ENCODE measurements around the gene RMI2.

The RMI2 gene

DNA sequence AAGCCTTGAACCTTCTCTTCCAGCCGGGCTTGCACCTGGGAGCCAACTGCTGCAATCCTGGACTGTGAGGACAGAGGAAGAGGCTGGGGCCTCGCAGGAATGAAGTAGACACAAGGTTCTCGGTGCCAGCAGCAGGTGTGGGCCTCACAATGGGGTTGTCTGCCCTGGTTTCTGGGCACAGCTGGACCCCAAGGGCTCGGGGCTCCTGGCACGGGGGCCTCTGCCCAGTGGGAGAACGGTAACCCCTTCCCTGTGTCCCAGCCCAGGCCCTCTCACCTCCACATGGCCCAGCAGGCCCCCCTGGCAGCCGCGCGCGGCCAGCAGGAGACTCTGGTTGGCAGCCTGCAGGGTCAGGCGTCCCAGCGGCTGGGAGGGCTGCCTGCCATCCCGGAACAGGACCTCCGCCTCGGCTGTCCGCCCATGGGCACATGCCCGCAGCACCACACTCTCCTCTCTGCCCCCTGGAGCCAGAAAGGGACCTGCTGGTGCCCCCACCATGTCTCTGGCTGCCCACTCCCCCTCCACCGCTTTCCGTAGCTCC is 46.9 kb downstream of the RMI2 start:
- Histone ChIP-seq H3K9me3 (ENCODE audit: control insufficient read depth in 1 of 2, low read length in 2 of 2) (no peaks in the 10 kb centered on the region), H3K4me3 (ENCODE audit: low read depth in 1 of 2, low read length in 2 of 2) (no peak overlapping the region), H3K36me3 (ENCODE audit: control insufficient read depth in 1 of 2, insufficient read depth in 2 of 2, low read length in 2 of 2) (no peaks in the 10 kb centered on the region), H3K9ac (ENCODE audit: low read depth in 1 of 2, low read length in 2 of 2) (no peak overlapping the region), H3K27ac (ENCODE audit: low read depth, low read length) (no peak overlapping the region), H3K27me3 (ENCODE audit: control insufficient read depth in 1 of 2, insufficient read depth in 2 of 2, low read length in 2 of 2) (no peaks in the 10 kb centered on the region), H3K4me1 (ENCODE audit: control insufficient read depth in 1 of 2, insufficient read depth in 2 of 2, low read length in 2 of 2) (no peaks in the 10 kb centered on the region)

GRCh38 chr16:11393366-11393765 is 48.1 kb downstream of the RMI2 start:
- no peak overlapping the region for H3K9ac ChIP-seq (ENCODE audit: low read depth in 1 of 2, low read length in 2 of 2)
- H3K9me3 ChIP-seq (ENCODE audit: control insufficient read depth in 1 of 2, low read length in 2 of 2) = no peaks in the 10 kb centered on the region
- no peak overlapping the region for H3K27ac ChIP-seq (ENCODE audit: low read depth, low read length)
- H3K27me3 ChIP-seq (ENCODE audit: control insufficient read depth in 1 of 2, insufficient read depth in 2 of 2, low read length in 2 of 2) = no peaks in the 10 kb centered on the region
- H3K4me1 ChIP-seq (ENCODE audit: control insufficient read depth in 1 of 2, insufficient read depth in 2 of 2, low read length in 2 of 2) = no peaks in the 10 kb centered on the region
- H3K4me3 ChIP-seq (ENCODE audit: low read depth in 1 of 2, low read length in 2 of 2) = no peak overlapping the region
- H3K36me3 ChIP-seq (ENCODE audit: control insufficient read depth in 1 of 2, insufficient read depth in 2 of 2, low read length in 2 of 2) = no peaks in the 10 kb centered on the region

- no peak overlapping the region for H3K27ac ChIP-seq (ENCODE audit: low read depth, low read length)
- no peaks in the 10 kb centered on the region for H3K4me1 ChIP-seq (ENCODE audit: control insufficient read depth in 1 of 2, insufficient read depth in 2 of 2, low read length in 2 of 2)
- H3K4me3 ChIP-seq (ENCODE audit: low read depth in 1 of 2, low read length in 2 of 2) = no peak overlapping the region
- no peak overlapping the region for H3K9ac ChIP-seq (ENCODE audit: low read depth in 1 of 2, low read length in 2 of 2)
- no peaks in the 10 kb centered on the region for H3K27me3 ChIP-seq (ENCODE audit: control insufficient read depth in 1 of 2, insufficient read depth in 2 of 2, low read length in 2 of 2)
- no peaks in the 10 kb centered on the region for H3K9me3 ChIP-seq (ENCODE audit: control insufficient read depth in 1 of 2, low read length in 2 of 2)
- H3K36me3 ChIP-seq (ENCODE audit: control insufficient read depth in 1 of 2, insufficient read depth in 2 of 2, low read length in 2 of 2) = no peaks in the 10 kb centered on the region
These were observed 48.8 kb downstream of the RMI2 start for GRCh38 chr16:11393861-11394592.

GRCh38 chr16:11394593-11394960 is 49.3 kb downstream of the RMI2 start:
- Histone ChIP-seq H3K27me3 (ENCODE audit: control insufficient read depth in 1 of 2, insufficient read depth in 2 of 2, low read length in 2 of 2) (no peaks in the 10 kb centered on the region), H3K4me1 (ENCODE audit: control insufficient read depth in 1 of 2, insufficient read depth in 2 of 2, low read length in 2 of 2) (no peaks in the 10 kb centered on the region), H3K27ac (ENCODE audit: low read depth, low read length) (no peak overlapping the region), H3K4me3 (ENCODE audit: low read depth in 1 of 2, low read length in 2 of 2) (no peak overlapping the region), H3K9me3 (ENCODE audit: control insufficient read depth in 1 of 2, low read length in 2 of 2) (no peaks in the 10 kb centered on the region), H3K36me3 (ENCODE audit: control insufficient read depth in 1 of 2, insufficient read depth in 2 of 2, low read length in 2 of 2) (no peaks in the 10 kb centered on the region), H3K9ac (ENCODE audit: low read depth in 1 of 2, low read length in 2 of 2) (no peak overlapping the region)

DNA sequence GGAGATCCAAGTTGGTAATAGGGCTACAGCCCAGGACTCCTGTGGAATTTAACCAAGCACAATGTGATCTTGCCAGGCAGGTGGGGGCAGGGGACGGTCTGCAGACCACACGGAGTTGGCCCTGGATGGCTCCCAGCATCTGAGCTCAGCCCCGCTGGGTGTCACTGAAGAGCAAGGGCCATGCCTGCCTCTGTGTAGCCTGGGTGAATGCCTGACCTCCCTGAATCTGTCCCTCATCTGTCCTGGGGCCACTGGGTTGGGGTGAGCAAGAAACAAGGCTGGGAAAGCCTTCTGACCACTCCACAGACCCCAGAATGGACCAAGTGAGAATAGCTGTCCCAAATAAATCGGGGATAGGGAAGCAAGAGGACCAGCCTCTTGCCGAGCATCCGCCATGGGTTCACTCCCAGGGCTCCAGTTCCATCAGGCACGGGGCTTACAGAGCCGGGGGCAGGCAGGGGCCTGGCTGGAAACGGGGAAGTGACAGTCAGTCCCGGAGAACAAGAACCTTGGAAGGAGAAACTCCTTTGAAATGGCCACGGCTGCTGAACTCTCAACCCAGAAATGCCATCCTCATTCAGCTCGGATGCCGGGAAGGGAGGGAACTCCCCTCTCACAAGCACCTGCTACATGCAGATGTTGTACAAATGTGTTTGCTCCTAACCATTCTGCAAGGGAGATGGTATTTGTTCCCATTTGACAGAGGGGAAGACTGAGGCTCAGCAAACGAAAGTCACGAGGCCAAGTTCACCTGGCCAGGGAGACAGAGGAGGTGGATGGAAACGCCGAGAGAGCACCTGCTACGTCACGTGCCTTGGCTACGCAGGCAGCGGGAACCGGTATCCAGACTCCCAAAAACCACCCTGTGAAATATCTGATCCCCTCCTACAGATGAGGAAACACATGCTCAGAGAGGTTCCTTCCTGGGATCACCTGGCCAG is 50.0 kb downstream of the RMI2 start:
- Histone ChIP-seq H3K4me3 (ENCODE audit: low read depth in 1 of 2, low read length in 2 of 2) (no peak overlapping the region), H3K36me3 (ENCODE audit: control insufficient read depth in 1 of 2, insufficient read depth in 2 of 2, low read length in 2 of 2) (no peaks in the 10 kb centered on the region), H3K9ac (ENCODE audit: low read depth in 1 of 2, low read length in 2 of 2) (no peak overlapping the region), H3K27ac (ENCODE audit: low read depth, low read length) (no peak overlapping the region), H3K4me1 (ENCODE audit: control insufficient read depth in 1 of 2, insufficient read depth in 2 of 2, low read length in 2 of 2) (no peaks in the 10 kb centered on the region), H3K9me3 (ENCODE audit: control insufficient read depth in 1 of 2, low read length in 2 of 2) (no peaks in the 10 kb centered on the region), H3K27me3 (ENCODE audit: control insufficient read depth in 1 of 2, insufficient read depth in 2 of 2, low read length in 2 of 2) (no peaks in the 10 kb centered on the region)

DNA sequence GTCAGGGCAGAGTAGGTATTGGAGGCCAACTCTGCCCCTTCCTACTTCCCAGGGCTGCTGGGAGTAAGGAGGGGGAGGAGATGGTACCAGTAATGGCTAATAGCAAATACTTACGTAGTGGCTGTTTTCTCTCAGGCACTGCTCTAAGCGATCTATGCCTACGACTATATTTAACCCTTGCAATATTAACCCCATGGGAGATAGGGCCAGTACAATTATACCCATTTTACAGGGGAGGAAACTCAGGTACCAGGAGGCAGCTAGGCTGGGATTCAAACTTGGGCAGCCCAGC is 50.6 kb downstream of the RMI2 start:
- Histone ChIP-seq H3K9me3 (ENCODE audit: control insufficient read depth in 1 of 2, low read length in 2 of 2) (no peaks in the 10 kb centered on the region), H3K9ac (ENCODE audit: low read depth in 1 of 2, low read length in 2 of 2) (no peak overlapping the region), H3K4me1 (ENCODE audit: control insufficient read depth in 1 of 2, insufficient read depth in 2 of 2, low read length in 2 of 2) (no peaks in the 10 kb centered on the region), H3K27me3 (ENCODE audit: control insufficient read depth in 1 of 2, insufficient read depth in 2 of 2, low read length in 2 of 2) (no peaks in the 10 kb centered on the region), H3K27ac (ENCODE audit: low read depth, low read length) (no peak overlapping the region), H3K36me3 (ENCODE audit: control insufficient read depth in 1 of 2, insufficient read depth in 2 of 2, low read length in 2 of 2) (no peaks in the 10 kb centered on the region), H3K4me3 (ENCODE audit: low read depth in 1 of 2, low read length in 2 of 2) (no peak overlapping the region)

GRCh38 chr16:11396241-11397048 is 51.2 kb downstream of the RMI2 start:
- no peak overlapping the region for H3K27ac ChIP-seq (ENCODE audit: low read depth, low read length)
- H3K9ac ChIP-seq (ENCODE audit: low read depth in 1 of 2, low read length in 2 of 2) = no peak overlapping the region
- H3K4me1 ChIP-seq (ENCODE audit: control insufficient read depth in 1 of 2, insufficient read depth in 2 of 2, low read length in 2 of 2) = no peaks in the 10 kb centered on the region
- H3K27me3 ChIP-seq (ENCODE audit: control insufficient read depth in 1 of 2, insufficient read depth in 2 of 2, low read length in 2 of 2) = no peaks in the 10 kb centered on the region
- no peak overlapping the region for H3K4me3 ChIP-seq (ENCODE audit: low read depth in 1 of 2, low read length in 2 of 2)
- no peaks in the 10 kb centered on the region for H3K36me3 ChIP-seq (ENCODE audit: control insufficient read depth in 1 of 2, insufficient read depth in 2 of 2, low read length in 2 of 2)
- H3K9me3 ChIP-seq (ENCODE audit: control insufficient read depth in 1 of 2, low read length in 2 of 2) = no peaks in the 10 kb centered on the region

GRCh38 chr16:11398136-11398535 is 52.9 kb downstream of the RMI2 start:
- Histone ChIP-seq H3K4me3 (ENCODE audit: low read depth in 1 of 2, low read length in 2 of 2) (no peak overlapping the region), H3K9me3 (ENCODE audit: control insufficient read depth in 1 of 2, low read length in 2 of 2) (no peaks in the 10 kb centered on the region), H3K36me3 (ENCODE audit: control insufficient read depth in 1 of 2, insufficient read depth in 2 of 2, low read length in 2 of 2) (no peaks in the 10 kb centered on the region), H3K27ac (ENCODE audit: low read depth, low read length) (no peak overlapping the region), H3K9ac (ENCODE audit: low read depth in 1 of 2, low read length in 2 of 2) (no peak overlapping the region), H3K27me3 (ENCODE audit: control insufficient read depth in 1 of 2, insufficient read depth in 2 of 2, low read length in 2 of 2) (no peaks in the 10 kb centered on the region), H3K4me1 (ENCODE audit: control insufficient read depth in 1 of 2, insufficient read depth in 2 of 2, low read length in 2 of 2) (no peaks in the 10 kb centered on the region)

DNA sequence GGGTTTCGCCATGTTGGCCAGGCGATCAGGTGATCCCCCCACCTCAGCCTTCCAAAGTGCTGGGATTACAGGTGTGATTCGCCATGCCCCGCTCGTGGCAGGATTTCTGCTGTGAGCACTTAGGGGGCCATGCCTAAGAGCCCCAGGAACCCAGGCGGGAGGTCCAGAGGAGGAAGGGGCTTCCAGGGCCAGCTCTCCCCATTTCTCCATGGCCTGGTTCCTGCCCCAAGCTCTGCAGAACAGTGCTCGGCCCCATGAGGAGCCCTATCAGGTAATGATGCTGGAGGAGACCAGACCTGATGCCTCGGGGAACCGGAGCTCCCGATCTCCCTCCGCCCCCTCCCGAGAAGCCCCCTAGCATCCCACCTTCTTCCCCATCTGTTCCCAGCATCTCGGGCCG is 53.6 kb downstream of the RMI2 start:
- H3K9ac ChIP-seq (ENCODE audit: low read depth in 1 of 2, low read length in 2 of 2) = no peak overlapping the region
- H3K27ac ChIP-seq (ENCODE audit: low read depth, low read length) = no peak overlapping the region
- H3K27me3 ChIP-seq (ENCODE audit: control insufficient read depth in 1 of 2, insufficient read depth in 2 of 2, low read length in 2 of 2) = no peaks in the 10 kb centered on the region
- no peaks in the 10 kb centered on the region for H3K4me1 ChIP-seq (ENCODE audit: control insufficient read depth in 1 of 2, insufficient read depth in 2 of 2, low read length in 2 of 2)
- no peaks in the 10 kb centered on the region for H3K9me3 ChIP-seq (ENCODE audit: control insufficient read depth in 1 of 2, low read length in 2 of 2)
- no peaks in the 10 kb centered on the region for H3K36me3 ChIP-seq (ENCODE audit: control insufficient read depth in 1 of 2, insufficient read depth in 2 of 2, low read length in 2 of 2)
- H3K4me3 ChIP-seq (ENCODE audit: low read depth in 1 of 2, low read length in 2 of 2) = no peak overlapping the region
